ENCODE data around the gene CCDC27.

DNA sequence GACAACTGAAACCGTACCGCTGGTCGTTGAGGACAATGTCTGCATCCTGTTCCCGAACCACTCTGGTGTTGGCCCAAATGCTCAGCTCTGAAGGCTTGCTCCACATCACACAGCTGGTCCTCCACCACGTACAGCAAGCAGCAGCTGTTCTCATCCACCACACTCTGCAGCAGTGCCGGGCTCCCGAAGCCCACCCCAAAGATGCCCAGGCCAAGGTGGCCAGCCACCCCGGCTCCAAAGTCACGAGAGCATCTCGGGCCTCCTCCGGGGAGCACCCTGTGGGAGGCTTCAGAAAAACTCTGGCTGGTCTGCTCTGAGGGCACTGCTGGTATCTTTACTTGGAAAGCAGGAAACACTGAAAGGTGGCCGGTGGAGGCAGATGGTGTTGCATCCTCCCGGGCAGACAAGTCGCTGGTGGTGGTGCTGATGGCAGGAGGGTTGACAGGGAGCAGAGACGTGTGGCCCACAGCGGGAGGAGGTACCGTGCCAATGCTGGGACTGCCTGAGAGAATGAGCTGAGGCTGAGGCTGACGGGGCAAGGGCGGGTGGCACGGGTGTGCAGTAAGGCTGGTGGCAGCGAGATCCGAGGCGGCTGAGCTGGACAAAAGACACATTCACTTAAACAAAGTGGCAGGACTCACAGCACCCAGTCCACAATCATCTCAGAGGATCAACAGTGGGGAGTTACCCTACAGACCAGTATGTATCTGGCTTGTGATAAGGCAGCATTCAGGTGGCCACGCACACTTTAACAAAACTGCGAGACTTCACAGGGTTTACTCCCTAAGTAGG is 6.5 kb upstream of the CCDC27 start:
- TF ChIP-seq POLR2AphosphoS5 (IDR thresholded peaks at IDR 0.05): no peak
- TF ChIP-seq, protein P1, sequence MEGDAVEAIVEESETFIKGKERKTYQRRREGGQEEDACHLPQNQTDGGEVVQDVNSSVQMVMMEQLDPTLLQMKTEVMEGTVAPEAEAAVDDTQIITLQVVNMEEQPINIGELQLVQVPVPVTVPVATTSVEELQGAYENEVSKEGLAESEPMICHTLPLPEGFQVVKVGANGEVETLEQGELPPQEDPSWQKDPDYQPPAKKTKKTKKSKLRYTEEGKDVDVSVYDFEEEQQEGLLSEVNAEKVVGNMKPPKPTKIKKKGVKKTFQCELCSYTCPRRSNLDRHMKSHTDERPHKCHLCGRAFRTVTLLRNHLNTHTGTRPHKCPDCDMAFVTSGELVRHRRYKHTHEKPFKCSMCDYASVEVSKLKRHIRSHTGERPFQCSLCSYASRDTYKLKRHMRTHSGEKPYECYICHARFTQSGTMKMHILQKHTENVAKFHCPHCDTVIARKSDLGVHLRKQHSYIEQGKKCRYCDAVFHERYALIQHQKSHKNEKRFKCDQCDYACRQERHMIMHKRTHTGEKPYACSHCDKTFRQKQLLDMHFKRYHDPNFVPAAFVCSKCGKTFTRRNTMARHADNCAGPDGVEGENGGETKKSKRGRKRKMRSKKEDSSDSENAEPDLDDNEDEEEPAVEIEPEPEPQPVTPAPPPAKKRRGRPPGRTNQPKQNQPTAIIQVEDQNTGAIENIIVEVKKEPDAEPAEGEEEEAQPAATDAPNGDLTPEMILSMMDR (IDR thresholded peaks at IDR 0.05): no peak

All from esophagus muscularis mucosa (tissue), 3 donors.